Measurements from ENCODE around the gene PTPRM.

GRCh38 chr18:7855028-7855427, 287.9 kb downstream of the PTPRM start:
- TF ChIP-seq, protein P1, sequence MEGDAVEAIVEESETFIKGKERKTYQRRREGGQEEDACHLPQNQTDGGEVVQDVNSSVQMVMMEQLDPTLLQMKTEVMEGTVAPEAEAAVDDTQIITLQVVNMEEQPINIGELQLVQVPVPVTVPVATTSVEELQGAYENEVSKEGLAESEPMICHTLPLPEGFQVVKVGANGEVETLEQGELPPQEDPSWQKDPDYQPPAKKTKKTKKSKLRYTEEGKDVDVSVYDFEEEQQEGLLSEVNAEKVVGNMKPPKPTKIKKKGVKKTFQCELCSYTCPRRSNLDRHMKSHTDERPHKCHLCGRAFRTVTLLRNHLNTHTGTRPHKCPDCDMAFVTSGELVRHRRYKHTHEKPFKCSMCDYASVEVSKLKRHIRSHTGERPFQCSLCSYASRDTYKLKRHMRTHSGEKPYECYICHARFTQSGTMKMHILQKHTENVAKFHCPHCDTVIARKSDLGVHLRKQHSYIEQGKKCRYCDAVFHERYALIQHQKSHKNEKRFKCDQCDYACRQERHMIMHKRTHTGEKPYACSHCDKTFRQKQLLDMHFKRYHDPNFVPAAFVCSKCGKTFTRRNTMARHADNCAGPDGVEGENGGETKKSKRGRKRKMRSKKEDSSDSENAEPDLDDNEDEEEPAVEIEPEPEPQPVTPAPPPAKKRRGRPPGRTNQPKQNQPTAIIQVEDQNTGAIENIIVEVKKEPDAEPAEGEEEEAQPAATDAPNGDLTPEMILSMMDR (conservative IDR thresholded peaks at IDR 0.05; ENCODE audit: low read length), result no peak
- no peak for TF ChIP-seq EZH2phosphoT487 (IDR thresholded peaks at IDR 0.05; ENCODE audit: borderline replicate concordance)

Data from Loucy (cell line).